ENCODE results near the gene SVOPL. TPM values are rescaled to one million over a fixed set of nuclear protein-coding genes. Genes with fewer than 3 reads are reported as not detected.

The SVOPL gene
- polyA plus RNA-seq, 3 donors: not detected

DNA sequence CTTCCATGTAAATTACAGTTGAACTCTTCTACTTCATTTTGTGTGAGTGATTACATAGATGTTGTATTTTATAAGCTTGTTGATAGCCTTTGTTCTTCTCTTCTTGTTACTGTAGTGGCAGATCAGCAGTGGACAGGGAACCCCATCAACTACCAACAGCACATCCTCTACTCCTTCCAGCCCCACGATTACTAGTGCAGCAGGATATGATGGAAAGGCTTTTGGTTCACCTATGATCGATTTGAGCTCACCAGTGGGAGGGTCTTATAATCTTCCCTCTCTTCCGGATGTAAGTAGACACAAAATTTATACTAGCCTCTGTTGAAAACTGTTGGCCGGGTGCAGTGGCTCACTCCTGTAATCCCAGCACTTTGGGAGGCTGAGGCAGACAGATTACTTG, 130.4 kb downstream of the SVOPL start:
- H3K4me2 ChIP-seq (replicated peaks; ENCODE audit: extremely low read depth, low read length, poor library complexity, severe bottlenecking): no peak overlapping the region
- no peaks in the 10 kb centered on the region for H4K20me1 ChIP-seq (ENCODE audit: insufficient read depth, low read length)
- H3K4me1 ChIP-seq (ENCODE audit: control insufficient read depth in 1 of 2, insufficient read depth in 2 of 2, low read length in 2 of 2): peaks cover 0 to 18% of the 10 kb centered on the region in 2 donors
- DNase-seq: no peak
- H3K4me1 Mint-ChIP-seq: peaks cover 2% of the 10 kb centered on the region
- peaks cover 1 to 7% of the 10 kb centered on the region in 2 donors for H3K9me3 ChIP-seq (replicated peaks in 1 of 2; ENCODE audit: control insufficient read depth in 1 of 2, insufficient read depth in 1 of 2, low read length in 2 of 2)
- TF ChIP-seq, protein P1, sequence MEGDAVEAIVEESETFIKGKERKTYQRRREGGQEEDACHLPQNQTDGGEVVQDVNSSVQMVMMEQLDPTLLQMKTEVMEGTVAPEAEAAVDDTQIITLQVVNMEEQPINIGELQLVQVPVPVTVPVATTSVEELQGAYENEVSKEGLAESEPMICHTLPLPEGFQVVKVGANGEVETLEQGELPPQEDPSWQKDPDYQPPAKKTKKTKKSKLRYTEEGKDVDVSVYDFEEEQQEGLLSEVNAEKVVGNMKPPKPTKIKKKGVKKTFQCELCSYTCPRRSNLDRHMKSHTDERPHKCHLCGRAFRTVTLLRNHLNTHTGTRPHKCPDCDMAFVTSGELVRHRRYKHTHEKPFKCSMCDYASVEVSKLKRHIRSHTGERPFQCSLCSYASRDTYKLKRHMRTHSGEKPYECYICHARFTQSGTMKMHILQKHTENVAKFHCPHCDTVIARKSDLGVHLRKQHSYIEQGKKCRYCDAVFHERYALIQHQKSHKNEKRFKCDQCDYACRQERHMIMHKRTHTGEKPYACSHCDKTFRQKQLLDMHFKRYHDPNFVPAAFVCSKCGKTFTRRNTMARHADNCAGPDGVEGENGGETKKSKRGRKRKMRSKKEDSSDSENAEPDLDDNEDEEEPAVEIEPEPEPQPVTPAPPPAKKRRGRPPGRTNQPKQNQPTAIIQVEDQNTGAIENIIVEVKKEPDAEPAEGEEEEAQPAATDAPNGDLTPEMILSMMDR (IDR thresholded peaks at IDR 0.05): no peak
- H3K9ac ChIP-seq (ENCODE audit: insufficient read depth, low read length, poor library complexity, severe bottlenecking): no peak overlapping the region
- H3K27ac ChIP-seq (ENCODE audit: low read depth in 1 of 2, low read length in 2 of 2): no peak overlapping the region
- H3K9me3 Mint-ChIP-seq: peaks cover 4 to 8% (median 6%) of the 10 kb centered on the region in 7 donors
- intact Hi-C loops (cut with micrococcal nuclease): no loop called here
- H3K36me3 ChIP-seq (replicated peaks in 1 of 2; ENCODE audit: control insufficient read depth in 1 of 2, insufficient read depth in 2 of 2, low read length in 2 of 2): peaks cover 65 to 80% of the 10 kb centered on the region in 2 donors
- H3K27ac Mint-ChIP-seq: peak overlapping the region in 3 of 7 donors; percentile 0 to 66 (median 52)
- H3K27me3 Mint-ChIP-seq (ENCODE audit: low read depth in 3 of 3): no peaks in the 10 kb centered on the region
- peaks cover 65 to 79% of the 10 kb centered on the region in 2 donors for H3K36me3 Mint-ChIP-seq
- H3K79me2 ChIP-seq (ENCODE audit: insufficient read depth, low read length): peaks cover 4% of the 10 kb centered on the region
- no peak overlapping the region for H2AFZ ChIP-seq (ENCODE audit: insufficient read depth, low read depth, low read length, poor library complexity, severe bottlenecking)
- H3K27me3 ChIP-seq (ENCODE audit: control insufficient read depth in 2 of 2, insufficient read depth in 2 of 2, low read length in 2 of 2): no peaks in the 10 kb centered on the region
- H3K4me3 Mint-ChIP-seq: no peak overlapping the region
- 80% methylated on average over 1 of the region's 4 CpGs for WGBS (ENCODE audit: insufficient coverage)
- no peak overlapping the region for H3K4me3 ChIP-seq (replicated peaks in 1 of 3; ENCODE audit: low read depth in 2 of 3, low read length in 3 of 3)

DNA sequence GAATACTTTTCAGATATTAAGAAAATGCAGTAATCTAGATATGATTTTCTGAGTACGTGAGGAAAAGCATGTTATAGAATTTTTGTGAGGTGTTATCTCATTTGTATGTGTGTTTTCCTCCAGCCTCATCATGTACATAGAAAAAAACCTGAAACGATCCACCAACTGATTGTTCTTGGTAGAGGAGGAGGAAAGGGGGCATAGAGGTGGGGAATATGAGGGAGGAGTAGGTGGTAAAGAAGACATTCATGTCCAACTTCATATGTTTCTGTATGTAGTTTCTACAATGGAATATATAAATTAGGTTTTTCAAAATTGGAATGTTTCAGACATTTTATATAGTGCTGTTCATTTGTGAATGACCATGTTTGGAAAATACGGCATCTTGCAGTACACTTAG, 131.7 kb downstream of the SVOPL start:
- WGBS (ENCODE audit: insufficient coverage): no CpG with 5 or more reads among the region's 3 CpGs

More for the DNA sequence above, 131.7 kb downstream of the SVOPL start:
- intact Hi-C loops (cut with micrococcal nuclease): no loop called here
- Mint-ChIP-seq H3K4me3 (no peak overlapping the region), H3K9me3 (peaks cover 15 to 21% (median 19%) of the 10 kb centered on the region in 7 donors), H3K4me1 (peaks cover 10% of the 10 kb centered on the region), H3K36me3 (peaks cover 74 to 83% of the 10 kb centered on the region in 2 donors), H3K27ac (no peak overlapping the region), H3K27me3 (ENCODE audit: low read depth in 3 of 3) (peaks cover 0 to 3% (median 0%) of the 10 kb centered on the region in 3 donors)
- H3K36me3 ChIP-seq (replicated peaks in 1 of 2; ENCODE audit: control insufficient read depth in 1 of 2, insufficient read depth in 2 of 2, low read length in 2 of 2): peaks cover 70 to 79% of the 10 kb centered on the region in 2 donors
- no peak overlapping the region for H2AFZ ChIP-seq (ENCODE audit: insufficient read depth, low read depth, low read length, poor library complexity, severe bottlenecking)
- H3K9ac ChIP-seq (ENCODE audit: insufficient read depth, low read length, poor library complexity, severe bottlenecking): no peak overlapping the region
- H3K4me2 ChIP-seq (replicated peaks; ENCODE audit: extremely low read depth, low read length, poor library complexity, severe bottlenecking): no peak overlapping the region
- DNase-seq: no peak
- H3K27ac ChIP-seq (ENCODE audit: low read depth in 1 of 2, low read length in 2 of 2): no peak overlapping the region
- no peaks in the 10 kb centered on the region for H4K20me1 ChIP-seq (ENCODE audit: insufficient read depth, low read length)
- peaks cover 14 to 20% of the 10 kb centered on the region in 2 donors for H3K9me3 ChIP-seq (replicated peaks in 1 of 2; ENCODE audit: control insufficient read depth in 1 of 2, insufficient read depth in 1 of 2, low read length in 2 of 2)
- no peaks in the 10 kb centered on the region for H3K27me3 ChIP-seq (ENCODE audit: control insufficient read depth in 2 of 2, insufficient read depth in 2 of 2, low read length in 2 of 2)
- H3K4me3 ChIP-seq (replicated peaks in 1 of 3; ENCODE audit: low read depth in 2 of 3, low read length in 3 of 3): no peak overlapping the region
- TF ChIP-seq, protein P1 (IDR thresholded peaks at IDR 0.05): no peak
- H3K79me2 ChIP-seq (ENCODE audit: insufficient read depth, low read length): peaks cover 4% of the 10 kb centered on the region
- H3K4me1 ChIP-seq (ENCODE audit: control insufficient read depth in 1 of 2, insufficient read depth in 2 of 2, low read length in 2 of 2): peaks cover 5 to 26% of the 10 kb centered on the region in 2 donors

Measured in CD14-positive monocyte (primary cell).